HG03378 (cell line): ENCODE results near the gene ITGA11.

Experiments used
- ATAC-seq: cut with Tn5 transposase; IDR thresholded peaks from one replicate; pipeline ENCODE4 v1.9.1; 2021; ENCODE audit warnings: mild to moderate bottlenecking, moderate library complexity; ENCODE audit not compliant: unreplicated experiment

ITGA11 gene

GRCh38 chr15:68354268-68354667 lies 77.7 kb downstream of the ITGA11 start:
- no peak for ATAC-seq

DNA sequence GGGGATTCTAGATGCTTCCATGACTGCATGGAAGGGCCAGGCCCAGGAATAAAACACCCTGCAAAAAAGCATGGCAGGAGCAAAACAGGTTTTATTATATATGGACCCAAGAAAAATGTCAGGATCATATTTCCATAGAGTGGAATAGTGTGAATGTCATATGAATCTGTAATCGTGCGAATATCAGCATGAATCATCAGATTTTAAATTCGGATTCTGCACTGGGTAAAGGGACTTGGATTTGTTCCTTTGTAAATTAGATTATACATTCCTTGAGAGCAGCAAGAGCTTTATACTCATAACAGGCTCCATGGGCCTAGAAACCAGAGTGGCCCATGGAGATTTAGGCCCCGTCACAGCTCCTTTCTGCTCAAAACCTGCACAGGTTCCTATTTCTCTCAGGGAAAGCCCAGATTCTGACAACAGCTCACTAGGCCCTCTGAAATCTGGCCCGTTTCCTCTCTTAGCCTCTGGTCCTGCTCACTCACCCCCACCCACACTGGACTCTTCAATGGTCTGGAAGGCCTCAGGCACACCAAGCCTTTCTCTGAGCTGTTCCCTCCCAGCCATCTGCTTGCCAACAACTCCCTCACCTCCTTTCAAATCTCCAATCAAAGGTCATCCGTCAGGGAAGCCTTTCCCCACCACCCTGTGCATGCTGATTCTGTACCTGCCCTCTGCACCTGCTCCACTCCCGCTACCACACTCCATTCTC lies 78.4 kb downstream of the ITGA11 start:
- ATAC-seq = no peak

DNA sequence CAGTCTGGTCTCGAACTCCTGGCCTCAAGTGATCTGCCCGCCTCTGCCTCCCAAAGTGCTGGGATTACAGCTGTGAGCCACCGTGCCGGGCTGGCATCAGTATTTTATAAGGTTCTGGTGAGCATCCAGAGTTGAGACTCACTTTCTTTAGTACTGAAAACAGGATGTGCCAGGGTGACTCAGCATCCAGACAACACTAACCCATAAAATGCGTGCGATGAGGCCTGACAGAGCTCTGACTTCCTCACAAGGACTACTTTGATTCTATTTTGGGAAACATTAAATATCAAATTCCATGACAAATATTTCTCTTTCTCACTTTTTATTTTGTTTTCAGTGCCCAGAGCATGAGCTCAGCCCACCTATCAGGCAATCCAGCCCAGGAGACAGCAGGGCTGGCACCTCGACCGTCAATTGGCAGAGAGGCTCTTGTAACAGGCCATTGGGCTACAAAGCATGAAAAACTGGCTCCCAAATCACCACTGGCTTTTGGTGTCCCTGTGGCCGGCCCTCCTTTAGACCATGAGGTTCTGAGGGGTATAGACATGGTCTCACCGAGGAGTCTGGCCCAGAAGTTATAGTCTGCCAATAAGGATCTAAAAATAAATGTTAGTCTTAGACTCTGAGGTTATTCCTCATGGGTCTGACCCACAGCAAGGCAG lies 79.4 kb downstream of the ITGA11 start:
- no peak for ATAC-seq

- no peak for ATAC-seq
Measured at GRCh38 chr15:68349151-68349550, 82.8 kb downstream of the ITGA11 start.

GRCh38 chr15:68348606-68349005 lies 83.4 kb downstream of the ITGA11 start:
- no peak for ATAC-seq

GRCh38 chr15:68348081-68348480 lies 83.9 kb downstream of the ITGA11 start:
- ATAC-seq = no peak

DNA sequence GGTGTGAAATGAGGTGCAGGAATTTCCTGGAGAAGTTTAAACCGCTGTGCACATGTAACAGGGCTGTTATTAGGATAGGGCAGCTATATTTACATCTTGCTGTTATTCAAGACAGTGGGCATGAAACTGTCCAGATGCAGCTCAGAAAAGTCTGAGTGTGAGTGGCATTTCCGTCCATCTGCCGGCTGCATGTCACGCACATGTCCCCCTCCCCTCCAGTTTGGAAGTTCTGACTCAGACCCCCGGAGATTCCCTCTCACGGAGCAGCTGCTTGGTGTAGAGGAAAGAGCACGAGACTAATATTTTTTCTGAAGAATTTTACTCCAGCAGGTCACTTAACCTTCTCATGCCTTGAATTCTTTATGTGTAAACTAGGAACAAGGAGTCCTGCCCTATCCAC lies 84.6 kb downstream of the ITGA11 start:
- no peak for ATAC-seq

- ATAC-seq = no peak
Measured at GRCh38 chr15:68346979-68347378, 85.0 kb downstream of the ITGA11 start.

DNA sequence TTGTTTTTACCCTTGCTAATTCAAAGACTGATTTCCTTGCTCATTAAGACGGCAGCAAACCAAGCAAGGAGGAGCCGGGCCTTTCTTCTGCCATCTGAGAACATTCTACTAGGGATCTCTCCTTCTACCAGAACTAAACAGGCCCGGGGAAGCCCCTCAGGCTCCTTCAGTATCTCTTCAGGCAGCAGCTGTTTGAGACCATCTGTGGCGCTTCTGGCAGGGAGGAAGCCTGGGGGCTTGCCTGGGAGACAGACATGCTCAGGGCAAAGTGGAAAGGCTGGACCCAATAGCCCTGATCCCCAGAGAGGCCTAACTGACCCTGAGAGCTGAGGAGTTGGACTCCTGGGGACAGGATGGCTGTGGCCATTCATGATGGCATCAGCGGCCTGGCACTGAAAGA lies 86.5 kb downstream of the ITGA11 start:
- no peak for ATAC-seq

- no peak for ATAC-seq
Measured at GRCh38 chr15:68344600-68344999, 87.4 kb downstream of the ITGA11 start.

DNA sequence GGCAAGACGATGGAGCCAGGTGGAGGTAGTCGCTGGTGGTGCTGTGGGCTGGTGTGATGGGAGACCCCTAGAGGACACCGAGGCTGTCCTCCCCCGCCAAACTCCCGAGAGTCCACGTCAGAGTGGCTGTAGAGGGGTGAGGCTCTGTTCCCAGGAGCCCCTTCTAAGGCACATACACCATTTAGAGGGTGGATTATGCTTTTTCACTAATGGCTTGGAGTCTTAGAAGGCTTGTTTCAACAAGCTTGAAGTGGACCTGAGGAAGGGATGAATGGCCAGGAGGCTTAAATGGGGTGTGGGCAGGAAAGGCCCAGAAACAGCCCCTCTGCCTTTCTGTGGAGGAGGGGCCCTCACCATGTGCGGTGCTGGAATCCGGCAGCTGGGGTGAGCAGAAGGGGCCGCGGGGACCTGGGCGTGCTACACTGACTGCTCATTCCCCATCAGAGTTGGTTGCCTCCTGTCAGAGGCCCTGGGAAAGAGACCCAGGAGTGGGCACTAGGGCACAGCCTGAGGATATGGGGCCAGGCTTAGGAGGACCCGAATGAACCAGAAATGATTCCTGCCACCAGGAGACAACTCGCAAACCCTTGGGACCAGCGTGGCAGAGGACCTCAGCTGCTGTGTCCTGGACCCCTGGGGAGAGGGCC lies 88.3 kb downstream of the ITGA11 start:
- no peak for ATAC-seq

DNA sequence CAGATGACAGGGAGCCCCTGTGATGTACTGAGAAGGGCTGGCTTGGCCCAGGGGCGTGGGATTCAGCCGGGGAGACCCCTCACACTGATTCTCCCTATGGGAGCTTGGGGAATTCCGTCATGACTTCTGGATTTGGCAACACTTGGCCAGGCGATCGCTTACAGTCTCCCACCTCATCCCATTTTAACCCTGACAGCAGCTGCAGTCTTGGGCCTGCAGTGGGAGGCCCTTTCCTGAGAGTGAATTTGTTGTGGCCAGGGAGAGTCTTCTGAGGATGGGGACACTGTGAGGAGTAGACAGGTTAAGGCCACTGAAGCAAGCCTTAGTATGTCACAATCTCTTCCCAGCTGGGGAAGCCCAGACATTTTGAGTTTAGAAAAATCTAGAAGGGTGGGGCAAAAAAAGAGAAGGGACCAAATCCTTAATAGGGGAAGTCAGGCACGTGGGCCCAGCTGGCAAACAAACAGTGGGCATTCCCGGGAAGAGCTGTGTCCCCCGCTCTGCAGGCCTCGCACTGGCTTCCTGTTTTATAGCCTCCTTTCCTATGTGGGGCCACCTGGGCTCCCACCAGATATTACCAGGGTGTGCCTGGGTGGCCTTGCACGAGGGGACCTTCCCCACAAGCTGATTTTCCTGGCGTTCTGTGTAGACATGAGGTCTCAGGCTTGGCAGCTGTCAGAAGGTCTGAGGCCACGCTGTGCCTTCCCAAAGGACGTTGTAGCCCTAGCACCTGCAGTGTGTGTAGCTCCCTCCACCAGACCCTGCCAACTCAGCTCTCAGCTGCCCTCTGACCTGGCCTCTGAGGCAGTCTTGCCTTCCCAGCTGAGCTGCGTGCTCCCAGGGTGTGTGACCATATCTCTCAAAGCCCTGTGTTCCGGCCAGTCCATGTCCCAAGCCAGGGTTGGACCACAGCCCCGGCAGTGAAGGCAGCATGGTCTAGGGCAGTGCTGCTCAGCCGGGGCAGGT lies 89.9 kb downstream of the ITGA11 start:
- ATAC-seq = no peak

GRCh38 chr15:68340726-68341671 lies 91.0 kb downstream of the ITGA11 start:
- no peak for ATAC-seq

DNA sequence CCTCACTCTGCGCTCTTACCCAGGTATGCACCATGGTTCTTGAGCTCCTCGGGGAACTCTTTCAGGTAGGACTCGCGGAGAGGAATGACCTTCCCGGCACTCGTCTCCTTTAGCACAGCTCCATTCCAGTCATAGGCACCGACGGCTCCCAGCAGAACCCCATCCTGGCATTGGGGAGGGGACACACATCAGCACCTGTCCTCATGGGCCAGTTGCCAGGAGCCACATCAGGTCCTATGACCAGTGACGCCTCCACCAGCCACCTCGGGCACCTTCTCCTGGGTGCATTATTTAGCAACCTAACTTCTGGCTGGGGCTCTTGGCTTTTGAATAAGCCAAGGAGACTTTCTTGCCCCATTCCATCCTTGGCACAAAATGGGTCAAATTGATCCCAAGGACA lies 92.5 kb downstream of the ITGA11 start:
- ATAC-seq = no peak

DNA sequence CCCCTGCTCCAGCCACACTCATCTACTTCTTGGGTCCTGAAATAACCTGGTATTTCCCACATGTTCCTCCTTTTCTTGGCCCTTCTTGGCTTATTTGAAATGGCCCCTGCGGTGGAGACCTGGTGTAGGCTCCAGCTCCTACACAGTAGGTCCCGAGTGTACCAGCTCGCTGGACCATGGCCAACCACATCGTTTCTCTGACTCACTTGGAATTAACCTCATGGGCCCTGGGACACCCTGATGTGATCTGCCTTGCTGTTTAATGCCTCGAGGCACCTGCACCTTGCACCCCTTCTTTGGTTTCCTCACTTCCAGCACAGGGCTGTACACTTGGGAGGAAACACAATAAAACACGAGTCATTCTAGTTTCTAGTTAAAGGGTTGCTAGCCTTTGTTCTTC lies 94.1 kb downstream of the ITGA11 start:
- no peak for ATAC-seq

DNA sequence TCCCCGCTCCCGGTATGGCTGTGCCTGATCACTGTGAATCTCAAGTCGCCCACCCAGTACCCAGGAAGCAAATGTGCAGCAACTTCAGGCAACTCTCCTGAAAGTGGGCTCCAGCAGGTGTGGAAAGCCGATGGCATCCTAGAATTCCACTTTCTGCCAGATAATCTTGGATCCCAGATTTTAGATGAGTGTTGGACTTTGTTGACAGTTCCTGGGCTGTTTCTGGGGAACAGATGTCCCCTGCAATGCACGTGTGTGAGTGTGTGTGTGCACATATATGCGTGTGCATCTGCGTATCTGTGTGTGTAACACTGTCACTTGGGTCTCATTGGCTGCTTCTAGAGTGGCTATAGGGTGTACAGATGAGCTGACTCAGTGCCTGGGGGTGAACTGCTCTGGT lies 95.4 kb downstream of the ITGA11 start:
- no peak for ATAC-seq

DNA sequence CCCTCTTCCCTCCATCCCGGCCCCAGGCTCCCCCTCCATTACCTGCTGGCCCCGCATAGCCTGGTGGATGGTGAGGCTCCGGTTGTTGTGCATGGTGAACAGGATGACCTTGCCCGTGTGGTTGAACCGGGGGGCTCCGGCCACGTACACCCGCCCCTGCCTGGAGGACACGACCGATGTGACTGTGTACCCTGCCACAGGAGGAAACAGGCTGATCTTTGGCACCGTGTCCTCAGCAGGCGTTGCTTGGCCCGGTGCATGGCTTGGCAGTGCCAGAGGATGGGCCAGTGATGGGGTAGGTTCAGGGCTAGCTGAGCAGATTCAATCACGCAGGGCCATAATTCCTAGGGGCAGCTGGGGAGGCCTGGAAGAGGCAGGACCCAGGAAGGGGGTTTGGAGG lies 96.3 kb downstream of the ITGA11 start:
- no peak for ATAC-seq

DNA sequence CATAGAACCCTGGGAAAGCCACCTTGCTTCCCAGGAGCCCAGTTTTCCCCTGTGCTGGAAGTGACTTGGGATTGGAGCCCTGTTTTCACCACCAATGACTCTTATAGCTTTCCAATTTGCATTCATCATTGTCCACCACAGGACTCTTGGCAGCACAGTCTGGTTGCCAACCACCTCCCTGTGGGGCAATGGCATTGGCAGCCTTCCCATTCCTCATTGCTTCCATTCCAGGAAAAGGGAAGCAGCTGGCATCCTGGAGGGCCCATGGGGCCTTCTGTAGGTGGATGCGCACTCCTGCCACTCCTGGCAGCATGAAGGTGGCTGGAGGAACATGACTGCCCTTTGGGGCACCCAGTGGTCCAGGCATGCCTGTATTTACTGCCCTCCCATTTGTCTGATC lies 96.7 kb downstream of the ITGA11 start:
- no peak for ATAC-seq

DNA sequence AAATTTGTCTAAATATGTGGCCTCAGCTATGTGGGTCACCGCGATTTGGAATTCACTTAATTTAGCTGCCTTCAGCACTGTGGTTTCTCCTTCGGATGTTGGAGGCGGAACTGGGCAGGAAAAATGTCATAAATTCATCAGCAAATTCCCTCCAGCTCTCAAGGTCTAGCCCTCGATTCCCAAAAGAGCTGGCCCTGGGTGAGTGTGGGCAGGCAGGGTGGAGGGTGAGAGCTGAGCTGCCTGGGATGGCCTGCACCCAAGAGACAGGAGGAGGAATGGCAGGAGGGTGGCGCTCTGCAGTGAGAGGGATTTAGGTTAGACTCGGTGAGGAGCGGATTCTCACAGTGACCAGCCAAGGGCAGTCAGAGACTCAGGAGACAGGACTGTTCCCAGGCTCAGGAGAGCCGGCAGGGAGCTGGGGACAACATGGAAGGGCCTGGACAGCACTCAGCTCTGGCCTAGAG lies 97.3 kb downstream of the ITGA11 start:
- ATAC-seq = no peak
